Measurements from ENCODE around the gene DMTF1. TPM values are rescaled to one million over a fixed set of nuclear protein-coding genes. Genes with fewer than 3 reads are reported as not detected.
"Not testable (repeated sequence)": the region's sequence is repeated elsewhere in the genome, so short reads cannot be mapped to it uniquely, and the experiment has no call there.

Gene DMTF1
- polyA plus RNA-seq, 1 donor, result 269 TPM

GRCh38 chr7:87220026-87220733 is 67.9 kb downstream of the DMTF1 start:
- DNase-seq, result peak; percentile 72

DNA sequence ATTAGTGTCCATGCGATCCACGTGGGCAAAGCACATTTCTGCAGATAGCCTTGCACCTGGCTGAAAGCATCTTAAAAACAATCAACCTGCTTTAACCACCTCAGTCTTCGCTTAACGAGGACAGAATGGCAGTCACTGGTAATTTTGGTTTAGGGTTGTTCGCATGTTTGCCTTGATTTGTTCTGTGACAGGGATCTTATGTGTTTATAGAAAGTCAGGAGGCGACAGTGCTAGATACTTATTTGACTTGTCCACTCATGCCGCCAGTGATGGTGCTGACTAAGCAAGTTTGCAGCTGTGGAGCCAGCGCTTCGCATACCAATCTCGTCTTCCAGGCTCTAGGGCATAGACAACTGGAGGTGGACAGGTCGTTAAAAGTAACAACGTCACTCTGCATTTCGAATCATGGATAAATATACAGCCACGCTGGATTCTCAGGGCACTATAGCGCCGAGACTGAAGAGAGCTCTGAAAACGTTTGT is 68.5 kb downstream of the DMTF1 start:
- DNase-seq, result peak; percentile 24

DNA sequence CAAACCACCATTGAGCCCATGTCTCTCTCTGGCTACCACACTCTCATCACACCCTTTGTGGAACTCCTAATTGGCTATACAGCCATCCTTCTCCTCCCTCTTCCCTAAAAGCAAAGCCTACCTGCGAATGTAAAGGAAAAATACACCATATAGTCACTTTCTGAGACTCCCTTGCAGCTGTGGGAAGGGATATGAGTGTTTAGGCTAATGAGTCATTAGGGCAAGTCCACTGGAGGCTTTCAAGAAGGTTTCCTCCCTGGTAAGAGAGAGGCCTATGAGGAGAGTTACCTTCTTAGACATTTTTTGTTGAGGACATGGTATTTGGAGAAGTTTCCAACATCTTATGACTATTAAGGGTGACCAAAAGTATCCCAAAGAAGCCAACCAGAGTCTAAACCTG is 71.4 kb downstream of the DMTF1 start:
- no peak for DNase-seq

DNA sequence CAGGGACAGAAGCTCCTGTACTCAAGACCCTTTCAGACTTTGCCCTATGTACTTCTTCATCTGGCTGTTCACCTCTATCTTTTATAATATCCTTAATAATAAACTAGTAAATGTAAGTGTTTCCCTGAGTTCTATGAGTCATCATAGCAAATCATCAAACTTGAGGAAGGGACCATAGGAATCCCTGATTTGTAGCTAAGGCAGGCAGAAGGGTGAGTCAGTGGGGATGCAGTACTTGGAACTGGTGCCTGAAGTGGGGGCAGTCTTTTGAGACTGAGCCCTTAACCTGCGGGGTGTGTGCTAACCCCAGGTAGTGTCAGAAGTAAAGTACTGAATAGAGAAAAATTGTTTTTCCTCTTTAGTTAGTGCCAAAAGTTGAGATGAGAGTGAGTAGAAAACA is 73.4 kb downstream of the DMTF1 start:
- no peak for DNase-seq

DNA sequence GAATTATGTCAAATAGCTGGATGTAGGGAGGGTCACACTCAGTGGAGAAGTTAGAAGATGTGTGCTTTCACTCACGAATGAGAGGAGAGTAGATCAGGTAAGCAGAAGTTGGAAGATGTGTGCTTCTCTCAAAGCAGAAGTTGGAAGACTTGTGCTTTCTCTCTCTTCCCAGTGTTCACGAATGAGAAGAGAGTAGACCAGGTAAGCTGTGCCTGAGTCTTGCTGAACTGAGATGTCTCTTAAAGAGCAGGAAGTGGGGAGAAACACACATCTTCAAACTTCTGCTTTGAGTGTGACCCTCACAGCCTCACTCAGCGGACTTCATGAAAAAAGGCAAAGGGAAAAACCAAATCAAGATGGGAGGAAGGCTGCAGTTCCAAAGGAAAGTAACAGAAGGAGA is 74.2 kb downstream of the DMTF1 start:
- DNase-seq, result no peak

DNA sequence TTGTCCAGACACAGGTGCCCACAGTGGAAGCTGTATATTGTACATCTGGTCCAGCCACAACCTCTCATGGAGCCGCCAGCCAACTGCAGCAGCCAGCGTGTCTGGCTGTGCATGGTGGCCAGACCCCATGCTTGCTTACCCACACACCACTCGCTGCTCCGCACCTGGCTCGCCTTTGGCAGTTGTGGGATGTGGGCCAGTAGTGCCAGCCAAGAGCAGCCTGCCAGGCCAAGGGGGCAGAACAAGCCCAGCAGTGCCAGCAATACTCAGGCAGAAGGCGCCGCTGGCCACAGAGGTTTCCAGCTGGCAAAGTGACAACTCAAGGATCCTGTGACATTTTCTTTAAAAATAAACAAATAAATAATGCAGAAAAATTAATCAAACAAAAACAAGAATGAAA is 79.0 kb downstream of the DMTF1 start:
- DNase-seq, result no peak

GRCh38 chr7:87231711-87232110 is 79.5 kb downstream of the DMTF1 start:
- DNase-seq, result no peak

GRCh38 chr7:87234949-87235348 is 82.7 kb downstream of the DMTF1 start:
- no peak for DNase-seq

DNA sequence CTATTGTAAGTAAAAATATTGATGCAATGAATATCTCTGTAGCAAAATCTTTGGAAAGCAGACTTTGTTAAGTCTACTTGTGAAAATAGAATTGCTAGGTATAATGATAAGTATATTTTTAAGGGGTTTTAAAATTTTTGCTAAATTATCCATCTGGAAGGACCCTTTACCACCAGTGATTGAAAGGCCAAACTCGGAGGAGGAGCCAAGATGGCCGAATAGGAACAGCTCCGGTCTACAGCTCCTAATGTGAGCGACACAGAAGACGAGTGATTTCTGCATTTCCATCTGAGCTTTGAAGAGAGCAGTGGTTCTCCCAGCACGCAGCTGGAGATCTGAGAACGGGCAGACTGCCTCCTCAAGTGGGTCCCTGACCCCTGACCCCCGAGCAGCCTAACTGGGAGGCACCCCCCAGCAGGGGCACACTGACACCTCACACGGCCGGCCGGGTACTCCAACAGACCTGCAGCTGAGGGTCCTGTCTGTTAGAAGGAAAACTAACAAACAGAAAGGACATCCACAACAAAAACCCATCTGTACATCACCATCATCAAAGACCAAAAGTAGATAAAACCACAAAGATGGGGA is 86.3 kb downstream of the DMTF1 start:
- DNase-seq, result not testable (repeated sequence)

DNA sequence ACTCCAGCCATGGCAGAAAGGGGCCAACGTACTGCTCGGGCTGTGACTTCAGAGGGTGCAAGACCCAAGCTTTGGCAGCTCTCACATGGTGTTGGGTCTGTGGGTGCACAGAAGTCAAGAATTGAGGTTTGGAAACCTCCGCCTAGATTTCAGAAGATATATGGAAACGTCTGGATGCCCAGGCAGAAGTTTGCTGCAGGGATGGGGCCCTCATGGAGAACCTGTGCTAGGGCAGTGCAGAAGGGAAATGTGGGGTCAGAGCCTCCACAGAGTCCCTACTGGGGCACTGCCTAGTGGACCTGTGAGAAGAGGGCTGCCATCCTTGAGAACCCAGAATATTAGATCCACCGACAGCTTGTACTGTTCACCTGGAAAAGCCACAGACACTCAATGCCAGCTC is 93.4 kb downstream of the DMTF1 start:
- not testable (repeated sequence) for DNase-seq

Other genes starting within 250 kb of the DMTF1 start
- gene ELAPOR2, start 92.8 kb upstream of the DMTF1 start, polyA plus RNA-seq (ENCODE audit: insufficient read length), result 14.1 TPM
- 40.7 TPM for gene TMEM243, start 67.3 kb downstream of the DMTF1 start, polyA plus RNA-seq (ENCODE audit: insufficient read length)
- 45.6 TPM for gene CROT, start 193.2 kb downstream of the DMTF1 start, polyA plus RNA-seq (ENCODE audit: insufficient read length)